K562 (cell line): ENCODE measurements around the gene PRDX1. TPM values are rescaled to one million over a fixed set of nuclear protein-coding genes. Genes with fewer than 3 reads are reported as not detected.

ENCODE experiments used
- ATAC-seq: fragments of 200-7000 bp; cut with Tn5 transposase; 3 replicates; pipeline ENCODE4 v1.9.1; 2020; ENCODE audit warnings: moderate library complexity
- BruUV-seq: library from RNA; stranded (reverse); fragments of 400-500 nt; replicated peaks from 2 replicates; lab custom pipeline; 2021; lab: Mats Ljungman, UMichigan
- CTCF ChIA-PET: fragments of 300-600 bp; formaldehyde crosslinking; extraction: SDS; loops from one replicate; lab custom pipeline; 2021; ENCODE audit warnings: low intra/inter-chr PET ratio; lab: Yijun Ruan, JAX
- POLR2A ChIA-PET: fragments of 300-600, 350-650 bp; sonication (Branson Sonifier 250); formaldehyde crosslinking; extraction: SDS; loops from one replicate; lab custom pipeline; 2021; ENCODE audit warnings: antibody characterized with exemption, inconsistent platforms; lab: Yijun Ruan, JAX
- DNase-seq, 4 experiments: peaks; one replicate each; pipeline versions ENCODE4 v3.0.0 to v3.0.0-alpha.2; 2011 to 2018; ENCODE audit warnings: low spot score in 3 of 4, mixed read lengths in 3 of 4; ENCODE audit errors: extremely low read depth in 1 of 4
- FAIRE-seq: peaks from 2 replicates; lab custom pipeline; 2011; peaks lifted over from hg19 to GRCh38; lab: Jason Lieb, UNC
- H2AFZ ChIP-seq: 2 replicates; pipeline ENCODE4 v1.6.0; 2011; ENCODE audit warnings: low read depth, low read length, control low read depth, inconsistent platforms
- H3K27ac ChIP-seq: fragments of 200-600 bp; 3 replicates; pipeline ENCODE4 v1.8.0; 2011; ENCODE audit warnings: low read depth, mild to moderate bottlenecking, control low read depth, inconsistent platforms, low read length, moderate library complexity, mixed read lengths; ENCODE audit errors: extremely low read depth
- H3K27me3 ChIP-seq, 2 experiments: fragments of 300-600 bp in 1 of 2; 2 replicates in 1 of 2; 3 replicates in 1 of 2; pipeline versions ENCODE4 v1.6.0 to v1.8.0; 2011; ENCODE audit warnings: inconsistent platforms in 2 of 2, low read length in 2 of 2, mild to moderate bottlenecking in 1 of 2, mixed read lengths in 1 of 2, moderate library complexity in 1 of 2; ENCODE audit not compliant: control insufficient read depth in 2 of 2, insufficient read depth in 2 of 2
- H3K36me3 ChIP-seq: fragments of 300-600 bp; 3 replicates; pipeline ENCODE4 v1.8.0; 2011; ENCODE audit warnings: mild to moderate bottlenecking, low read length, inconsistent platforms; ENCODE audit not compliant: control insufficient read depth, insufficient read depth
- H3K4me1 ChIP-seq, 2 experiments: fragments of 200-600 bp in 1 of 2; replicated peaks in 1 of 2; 2 replicates in 1 of 2; 3 replicates in 1 of 2; pipeline versions ENCODE4 v1.5.1 to v1.8.0; 2011; ENCODE audit warnings: inconsistent platforms in 2 of 2, low read length in 2 of 2, mild to moderate bottlenecking in 1 of 2, mixed read lengths in 1 of 2, moderate library complexity in 1 of 2; ENCODE audit not compliant: control insufficient read depth in 2 of 2, insufficient read depth in 2 of 2
- H3K4me2 ChIP-seq: 2 replicates; pipeline ENCODE4 v1.6.1; 2011; ENCODE audit warnings: low read length, control low read depth, inconsistent platforms, mixed read lengths; ENCODE audit not compliant: insufficient read depth
- H3K4me3 ChIP-seq: fragments of 200-600 bp; sonication (generic), shearing (Covaris generic); 2 replicates; pipeline ENCODE4 v1.5.1; 2016; ENCODE audit warnings: control low read depth, inconsistent platforms
- H3K79me2 ChIP-seq: fragments of 200-600 bp; 3 replicates; pipeline ENCODE4 v1.8.0; 2011; ENCODE audit warnings: low read length, inconsistent platforms; ENCODE audit not compliant: control insufficient read depth, insufficient read depth
- H3K9ac ChIP-seq, 2 experiments: 2 replicates each; pipeline versions ENCODE4 v1.6.0 to v1.6.1; 2011; ENCODE audit warnings: low read depth in 2 of 2, low read length in 2 of 2, control low read depth in 1 of 2, inconsistent platforms in 1 of 2, mild to moderate bottlenecking in 1 of 2, mixed read lengths in 1 of 2; ENCODE audit not compliant: insufficient read depth in 1 of 2
- H3K9me1 ChIP-seq: one replicate; pipeline ENCODE4 v1.6.0; 2011; ENCODE audit warnings: inconsistent platforms, mild to moderate bottlenecking, low read length, moderate library complexity; ENCODE audit not compliant: control insufficient read depth, insufficient read depth
- H3K9me3 ChIP-seq: replicated peaks from 2 replicates; pipeline ENCODE4 v1.5.1; 2011; ENCODE audit warnings: low read depth, low read length, inconsistent platforms; ENCODE audit not compliant: control insufficient read depth, insufficient read depth
- H4K20me1 ChIP-seq: replicated peaks from 2 replicates; pipeline ENCODE4 v1.6.1; 2011; ENCODE audit warnings: low read length, inconsistent platforms, mixed read lengths; ENCODE audit not compliant: control insufficient read depth, insufficient read depth
- ADNP ChIP-seq: fragments of 200-800 bp; sonication (Bioruptor generic); IDR thresholded peaks from 2 replicates; pipeline ENCODE4 v1.6.1; 2016; ENCODE audit warnings: missing genetic modification characterization, missing compliant biosample characterization
- C11orf30 ChIP-seq: fragments of 450-650 bp; IDR thresholded peaks from 2 replicates; pipeline ENCODE4 v1.6.1; 2016; ENCODE audit warnings: low read depth, mild to moderate bottlenecking
- CBFB ChIP-seq: sonication (generic); formaldehyde crosslinking; IDR thresholded peaks from 2 replicates; pipeline ENCODE4 v1.4.0; 2020; ENCODE audit warnings: mild to moderate bottlenecking, missing genetic modification reagents
- FOXJ2 ChIP-seq: fragments of 200-800 bp; sonication (Bioruptor generic); IDR thresholded peaks from 2 replicates; pipeline ENCODE4 v1.6.1; 2016; ENCODE audit warnings: missing genetic modification characterization, missing compliant biosample characterization
- GTF2F1 ChIP-seq: IDR thresholded peaks from 2 replicates; pipeline ENCODE4 v1.6.1; 2011; ENCODE audit warnings: low read depth, low read length, improper control_type of control experiment
- HDAC6 ChIP-seq: IDR thresholded peaks from 2 replicates; pipeline ENCODE4 v1.6.1; 2012; ENCODE audit warnings: low read depth, mild to moderate bottlenecking, control low read depth, inconsistent platforms, low read length, moderate library complexity
- L3MBTL2 ChIP-seq: fragments of 450-650 bp; IDR thresholded peaks from 2 replicates; pipeline ENCODE4 v1.6.1; 2016; ENCODE audit warnings: mild to moderate bottlenecking, moderate library complexity
- XRCC5 ChIP-seq: fragments of 200-400 bp; formaldehyde crosslinking; IDR thresholded peaks from 2 replicates; pipeline ENCODE4 v1.6.1; 2017; ENCODE audit warnings: low read depth, mild to moderate bottlenecking, low read length
- ZNF316 ChIP-seq: fragments of 450-650 bp; IDR thresholded peaks from 2 replicates; pipeline ENCODE4 v1.6.1; 2016
- WGBS: fragments of 100-300 bp; shearing (Covaris generic); methylation state at CpG from one replicate; pipeline ENCODE4 v1.1.6; 2016; ENCODE audit warnings: low coverage, mixed read lengths; ENCODE audit not compliant: insufficient coverage; ENCODE audit errors: missing lambda C conversion rate; 5-methylcytosine and 5-hydroxymethylcytosine counted together
- in situ Hi-C: fragments of 300-500 bp; cut with MboI; formaldehyde crosslinking; loops from 4 replicates; pipeline ENCODE4 v1.15.0; 2018; ENCODE audit warnings: inconsistent platforms, mixed read lengths
- intact Hi-C: fragments of 100-400 bp; cut with micrococcal nuclease; formaldehyde crosslinking; loops from 2 replicates; pipeline ENCODE4 v1.14.2; 2022
- polyA plus RNA-seq, 8 experiments: library from polyadenylated mRNA; depleted of rRNA in 4 of 8; stranded (reverse) in 5 of 8; unstranded in 3 of 8; fragments of >200 nt; fragmentation: Nextera tagmentation in 2 of 8; fragmentation: Illumina TruSeq in 1 of 8; extraction: Ambion mirVana in 2 of 8; extraction: Trizol in 1 of 8; gene quantifications; 2 replicates each; pipeline versions ENCODE4 v1.2.1 to v1.2.3, GENCODE V29; 2011 to 2014; ENCODE audit warnings: inconsistent platforms in 1 of 8, missing spikeins in 1 of 8
- total RNA-seq, 7 experiments: library from RNA; depleted of rRNA in 6 of 7; stranded (reverse); fragments of >200 nt in 6 of 7; fragmentation: Illumina TruSeq in 2 of 7; extraction: Trizol in 2 of 7; gene quantifications; 2 replicates each; pipeline versions ENCODE4 v1.2.1 to v1.2.3, GENCODE V29; 2011 to 2021; ENCODE audit warnings: low replicate concordance in 1 of 7
- TF ChIP-seq, protein P1 (sequence below): IDR thresholded peaks from 2 replicates; pipeline ENCODE4 v1.6.1; 2011; ENCODE audit not compliant: insufficient read length; ENCODE audit errors: extremely low read depth
- TF ChIP-seq, protein P2 (sequence below), 2 experiments: fragments of 450-650 bp in 1 of 2; IDR thresholded peaks; 2 replicates each; pipeline ENCODE4 v1.6.1; 2011 to 2017; ENCODE audit warnings: low read depth in 2 of 2, antibody characterized with exemption in 1 of 2, borderline replicate concordance in 1 of 2, low read length in 1 of 2, mild to moderate bottlenecking in 1 of 2, mixed read lengths in 1 of 2; ENCODE audit not compliant: control insufficient read depth in 1 of 2
- TF ChIP-seq, protein P3 (sequence below): sonication (generic); formaldehyde crosslinking; IDR thresholded peaks from 2 replicates; pipeline ENCODE4 v1.8.1; 2023; ENCODE audit warnings: mild to moderate bottlenecking, missing genetic modification reagents
- TF ChIP-seq, protein P4 (sequence below): fragments of 450-650 bp; IDR thresholded peaks from 2 replicates; pipeline ENCODE4 v1.6.1; 2016; ENCODE audit warnings: antibody characterized with exemption

PRDX1 gene
- total and polyA plus RNA-seq, 9 of the 15 experiments (the other 6 are each of a cell fraction or from before 2014, with no cell fraction given): 748 to 2,388 (median 1,045) TPM

DNA sequence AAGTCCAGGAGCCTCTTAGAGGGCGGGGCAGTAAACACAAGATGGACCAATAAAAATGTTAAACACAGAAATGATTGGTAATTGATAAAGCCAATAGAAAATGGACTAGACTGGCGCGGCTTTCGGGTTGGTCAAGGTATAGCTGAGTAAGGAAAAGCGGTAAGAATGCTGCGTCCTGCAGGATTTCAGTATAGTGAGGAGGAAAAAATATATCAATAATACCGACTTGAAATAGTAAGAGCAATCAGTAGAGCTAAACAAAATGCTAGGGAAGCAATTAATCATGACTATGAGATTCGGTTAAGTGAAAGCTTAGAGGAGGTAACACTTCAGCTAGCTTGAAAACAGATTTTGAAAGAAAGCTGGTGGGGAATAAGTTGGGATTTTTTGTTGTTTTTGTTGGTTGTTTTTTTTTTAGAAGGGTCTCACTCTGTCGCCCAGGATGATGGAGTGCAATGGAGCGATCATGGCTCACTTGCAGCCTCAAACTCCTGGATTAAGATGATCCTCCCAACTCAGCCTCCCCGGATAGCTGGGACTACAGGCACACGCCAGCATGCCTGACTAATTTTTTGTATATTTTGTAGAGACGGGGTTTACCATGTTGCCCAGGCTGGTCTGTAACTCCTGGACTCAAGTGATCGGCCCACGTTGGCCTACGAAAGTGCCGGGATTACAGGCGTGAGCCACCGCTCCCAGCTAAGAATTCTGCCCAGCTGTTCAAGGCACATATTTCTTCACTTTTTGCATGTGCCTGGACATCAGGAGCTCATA is 30.0 kb downstream of the PRDX1 start:
- no TSS peak for BruUV-seq
- WGBS: 89% methylated on average over 19 of the region's 19 CpGs
- intact Hi-C loops: loop anchor here (2.0 to 5.0 kb wide), 3 partner anchors 149 to 759 kb away; partner anchors contain the start of genes MUTYH, RNU5D-1 and TOE1
- no peak for ATAC-seq
- no peaks in the 10 kb centered on the region for H4K20me1 ChIP-seq
- H2AFZ ChIP-seq: peak overlapping the region; percentile 77
- POLR2A ChIA-PET: interaction anchor here (1.0 to 1.9 kb wide), 12 partner anchors 8 to 770 kb away, joined by 3 to 18 read pairs (median 4); partner anchors contain the start of genes CCDC163, MMACHC, MUTYH and PRDX1
- peak overlapping the region; percentile 77; the same call in 1 of the 2 replicates for H3K4me2 ChIP-seq
- H3K9me1 ChIP-seq: no peaks in the 10 kb centered on the region
- H3K79me2 ChIP-seq: no peaks in the 10 kb centered on the region
- CTCF ChIA-PET: interaction anchor here (0.7 to 5.8 kb wide), 4 partner anchors 132 to 478 kb away, joined by 3 to 106 read pairs (median 13); partner anchors contain the start of gene TMEM69
- no peak overlapping the region for H3K4me3 ChIP-seq
- H3K9ac ChIP-seq: no peak overlapping the region
- H3K9me3 ChIP-seq: peaks cover 4% of the 10 kb centered on the region; the same call in 1 of the 2 replicates
- H3K27me3 ChIP-seq: no peaks in the 10 kb centered on the region
- DNase-seq: no peak
- H3K4me1 ChIP-seq: peaks cover 9 to 20% of the 10 kb centered on the region in 2 experiments; a peak in 4 of 5 replicates
- H3K36me3 ChIP-seq: no peaks in the 10 kb centered on the region
- in situ Hi-C loops: loop anchor here (5.0 to 10.0 kb wide), 3 partner anchors 144 to 687 kb away; partner anchors contain the start of genes BTBD19, DYNLT4, HECTD3 and PLK3
- FAIRE-seq: no peak
- H3K27ac ChIP-seq: peak overlapping the region; percentile 29; the same call in 1 of the 3 replicates
- TF ChIP-seq ADNP (no peak), C11orf30 (peak; percentile 6; the same call in 1 of the 2 replicates), HDAC6 (no peak), GTF2F1 (no peak), FOXJ2 (tag) (0 out of 2 replicates have a peak, but pooled peaks have one; percentile 24), CBFB (CRISPR knock-in tag) (no peak), ZNF316 (peak; percentile 56), L3MBTL2 (no peak), XRCC5 (0 out of 2 replicates have a peak, but pooled peaks have one; percentile 4)
- TF ChIP-seq, protein P1, sequence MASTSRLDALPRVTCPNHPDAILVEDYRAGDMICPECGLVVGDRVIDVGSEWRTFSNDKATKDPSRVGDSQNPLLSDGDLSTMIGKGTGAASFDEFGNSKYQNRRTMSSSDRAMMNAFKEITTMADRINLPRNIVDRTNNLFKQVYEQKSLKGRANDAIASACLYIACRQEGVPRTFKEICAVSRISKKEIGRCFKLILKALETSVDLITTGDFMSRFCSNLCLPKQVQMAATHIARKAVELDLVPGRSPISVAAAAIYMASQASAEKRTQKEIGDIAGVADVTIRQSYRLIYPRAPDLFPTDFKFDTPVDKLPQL: no peak
- TF ChIP-seq, protein P2, sequence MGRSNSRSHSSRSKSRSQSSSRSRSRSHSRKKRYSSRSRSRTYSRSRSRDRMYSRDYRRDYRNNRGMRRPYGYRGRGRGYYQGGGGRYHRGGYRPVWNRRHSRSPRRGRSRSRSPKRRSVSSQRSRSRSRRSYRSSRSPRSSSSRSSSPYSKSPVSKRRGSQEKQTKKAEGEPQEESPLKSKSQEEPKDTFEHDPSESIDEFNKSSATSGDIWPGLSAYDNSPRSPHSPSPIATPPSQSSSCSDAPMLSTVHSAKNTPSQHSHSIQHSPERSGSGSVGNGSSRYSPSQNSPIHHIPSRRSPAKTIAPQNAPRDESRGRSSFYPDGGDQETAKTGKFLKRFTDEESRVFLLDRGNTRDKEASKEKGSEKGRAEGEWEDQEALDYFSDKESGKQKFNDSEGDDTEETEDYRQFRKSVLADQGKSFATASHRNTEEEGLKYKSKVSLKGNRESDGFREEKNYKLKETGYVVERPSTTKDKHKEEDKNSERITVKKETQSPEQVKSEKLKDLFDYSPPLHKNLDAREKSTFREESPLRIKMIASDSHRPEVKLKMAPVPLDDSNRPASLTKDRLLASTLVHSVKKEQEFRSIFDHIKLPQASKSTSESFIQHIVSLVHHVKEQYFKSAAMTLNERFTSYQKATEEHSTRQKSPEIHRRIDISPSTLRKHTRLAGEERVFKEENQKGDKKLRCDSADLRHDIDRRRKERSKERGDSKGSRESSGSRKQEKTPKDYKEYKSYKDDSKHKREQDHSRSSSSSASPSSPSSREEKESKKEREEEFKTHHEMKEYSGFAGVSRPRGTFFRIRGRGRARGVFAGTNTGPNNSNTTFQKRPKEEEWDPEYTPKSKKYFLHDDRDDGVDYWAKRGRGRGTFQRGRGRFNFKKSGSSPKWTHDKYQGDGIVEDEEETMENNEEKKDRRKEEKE (IDR thresholded peaks at IDR 0.05; ENCODE audit: borderline replicate concordance in 1 of 2, control insufficient read depth in 1 of 2, low read depth in 2 of 2, low read length in 1 of 2): no peak
- TF ChIP-seq, protein P3, sequence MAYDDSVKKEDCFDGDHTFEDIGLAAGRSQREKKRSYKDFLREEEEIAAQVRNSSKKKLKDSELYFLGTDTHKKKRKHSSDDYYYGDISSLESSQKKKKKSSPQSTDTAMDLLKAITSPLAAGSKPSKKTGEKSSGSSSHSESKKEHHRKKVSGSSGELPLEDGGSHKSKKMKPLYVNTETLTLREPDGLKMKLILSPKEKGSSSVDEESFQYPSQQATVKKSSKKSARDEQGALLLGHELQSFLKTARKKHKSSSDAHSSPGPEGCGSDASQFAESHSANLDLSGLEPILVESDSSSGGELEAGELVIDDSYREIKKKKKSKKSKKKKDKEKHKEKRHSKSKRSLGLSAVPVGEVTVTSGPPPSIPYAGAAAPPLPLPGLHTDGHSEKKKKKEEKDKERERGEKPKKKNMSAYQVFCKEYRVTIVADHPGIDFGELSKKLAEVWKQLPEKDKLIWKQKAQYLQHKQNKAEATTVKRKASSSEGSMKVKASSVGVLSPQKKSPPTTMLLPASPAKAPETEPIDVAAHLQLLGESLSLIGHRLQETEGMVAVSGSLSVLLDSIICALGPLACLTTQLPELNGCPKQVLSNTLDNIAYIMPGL: no peak
- TF ChIP-seq, protein P4, sequence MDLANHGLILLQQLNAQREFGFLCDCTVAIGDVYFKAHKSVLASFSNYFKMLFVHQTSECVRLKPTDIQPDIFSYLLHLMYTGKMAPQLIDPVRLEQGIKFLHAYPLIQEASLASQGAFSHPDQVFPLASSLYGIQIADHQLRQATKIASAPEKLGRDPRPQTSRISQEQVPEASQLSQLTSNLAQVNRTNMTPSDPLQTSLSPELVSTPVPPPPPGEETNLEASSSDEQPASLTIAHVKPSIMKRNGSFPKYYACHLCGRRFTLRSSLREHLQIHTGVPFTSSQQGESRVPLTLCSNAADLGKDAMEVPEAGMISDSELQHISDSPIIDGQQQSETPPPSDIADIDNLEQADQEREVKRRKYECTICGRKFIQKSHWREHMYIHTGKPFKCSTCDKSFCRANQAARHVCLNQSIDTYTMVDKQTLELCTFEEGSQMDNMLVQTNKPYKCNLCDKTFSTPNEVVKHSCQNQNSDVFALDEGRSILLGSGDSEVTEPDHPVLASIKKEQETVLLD: 0 out of 2 replicates have a peak, but pooled peaks have one; percentile 2
